MM.1S (cell line): Measurements from ENCODE around the gene WIPF3.
"Not testable (repeated sequence)": the region's sequence is repeated elsewhere in the genome, so short reads cannot be mapped to it uniquely, and the experiment has no call there.

ENCODE experiments used
- DNase-seq: peaks from one replicate; pipeline ENCODE4 v3.0.0-alpha.2; 2015
- H2AFZ ChIP-seq: fragments of 300-600 bp; sonication (generic); 2 replicates; pipeline ENCODE4 v1.6.0; 2016; ENCODE audit warnings: antibody characterized with exemption, low read length
- H3F3A ChIP-seq: fragments of 300-600 bp; sonication (generic); 2 replicates; pipeline ENCODE4 v1.6.1; 2016; ENCODE audit warnings: mild to moderate bottlenecking, antibody characterized with exemption, low read length, moderate library complexity, mixed read lengths; ENCODE audit not compliant: insufficient read depth
- H3K27ac ChIP-seq: fragments of 300-600 bp; sonication (generic); 2 replicates; pipeline ENCODE4 v1.5.1; 2016; ENCODE audit warnings: mild to moderate bottlenecking, low read length
- H3K27me3 ChIP-seq: fragments of 300-600 bp; sonication (generic); replicated peaks from 2 replicates; pipeline ENCODE4 v1.6.0; 2016; ENCODE audit warnings: low read length; ENCODE audit not compliant: insufficient read depth
- H3K36me3 ChIP-seq: fragments of 300-600 bp; sonication (generic); replicated peaks from 2 replicates; pipeline ENCODE4 v1.6.1; 2016; ENCODE audit warnings: mild to moderate bottlenecking, low read length, mixed read lengths; ENCODE audit not compliant: insufficient read depth
- H3K4me1 ChIP-seq: fragments of 300-600 bp; sonication (generic); 2 replicates; pipeline ENCODE4 v1.6.1; 2016; ENCODE audit warnings: low read length, mixed read lengths
- H3K4me2 ChIP-seq: fragments of 300-600 bp; sonication (generic); 2 replicates; pipeline ENCODE4 v1.6.0; 2016; ENCODE audit warnings: low read depth, low read length
- H3K4me3 ChIP-seq: fragments of 300-600 bp; sonication (generic); 2 replicates; pipeline ENCODE4 v1.5.1; 2016; ENCODE audit warnings: low read length, mixed read lengths
- H3K79me2 ChIP-seq: fragments of 300-600 bp; sonication (generic); 2 replicates; pipeline ENCODE4 v1.6.1; 2016; ENCODE audit warnings: mixed run types, low read length, mixed read lengths
- H3K9ac ChIP-seq: fragments of 300-600 bp; sonication (generic); 2 replicates; pipeline ENCODE4 v1.6.1; 2016; ENCODE audit warnings: low read length, mixed read lengths
- H3K9me2 ChIP-seq: fragments of 300-600 bp; sonication (generic); replicated peaks from 2 replicates; pipeline ENCODE4 v1.6.1; 2016; ENCODE audit warnings: mild to moderate bottlenecking, low read length, mixed read lengths; ENCODE audit not compliant: insufficient read depth
- H3K9me3 ChIP-seq: fragments of 300-600 bp; sonication (generic); replicated peaks from 2 replicates; pipeline ENCODE4 v1.6.1; 2016; ENCODE audit warnings: mild to moderate bottlenecking, low read length, mixed read lengths; ENCODE audit not compliant: insufficient read depth
- H4K20me1 ChIP-seq: fragments of 300-600 bp; sonication (generic); 2 replicates; pipeline ENCODE4 v1.6.1; 2016; ENCODE audit warnings: mild to moderate bottlenecking, low read length, moderate library complexity, mixed read lengths; ENCODE audit not compliant: insufficient read depth
- EZH2 ChIP-seq: fragments of 300-600 bp; sonication (generic); optimal IDR thresholded peaks from 2 replicates; pipeline ENCODE3; 2017; ENCODE audit warnings: low read depth, mild to moderate bottlenecking, antibody characterized with exemption, low read length, mixed read lengths
- EZH2phosphoT487 ChIP-seq: fragments of 300-600 bp; sonication (generic); IDR thresholded peaks from 2 replicates; pipeline ENCODE4 v1.6.1; 2018; ENCODE audit warnings: antibody characterized with exemption, low read length
- TF ChIP-seq, protein P1 (sequence below): fragments of 300-600 bp; sonication (generic); IDR thresholded peaks from 2 replicates; pipeline ENCODE4 v1.5.1; 2016; ENCODE audit warnings: antibody characterized with exemption, low read length, mixed read lengths

WIPF3 gene

DNA sequence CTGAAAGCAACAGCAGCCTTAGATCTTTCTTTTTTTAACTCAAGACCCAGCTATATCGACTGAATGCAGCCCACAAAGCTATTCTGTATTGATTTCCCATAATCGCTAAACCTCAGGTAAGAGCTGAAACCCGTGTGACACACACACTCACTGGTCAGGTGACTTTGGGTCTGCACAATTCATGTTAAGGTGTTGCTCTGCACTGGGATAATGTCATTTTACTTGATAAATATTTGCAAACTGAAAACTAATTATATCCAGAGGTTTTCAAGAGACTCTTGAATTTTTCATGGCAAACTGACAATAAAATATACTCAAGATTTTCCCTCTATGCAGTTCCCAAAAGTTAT is 150.2 kb downstream of the WIPF3 start:
- no peak overlapping the region for H3K27ac ChIP-seq
- no peaks in the 10 kb centered on the region for H3K9me3 ChIP-seq
- no peak for TF ChIP-seq EZH2
- TF ChIP-seq, protein P1, sequence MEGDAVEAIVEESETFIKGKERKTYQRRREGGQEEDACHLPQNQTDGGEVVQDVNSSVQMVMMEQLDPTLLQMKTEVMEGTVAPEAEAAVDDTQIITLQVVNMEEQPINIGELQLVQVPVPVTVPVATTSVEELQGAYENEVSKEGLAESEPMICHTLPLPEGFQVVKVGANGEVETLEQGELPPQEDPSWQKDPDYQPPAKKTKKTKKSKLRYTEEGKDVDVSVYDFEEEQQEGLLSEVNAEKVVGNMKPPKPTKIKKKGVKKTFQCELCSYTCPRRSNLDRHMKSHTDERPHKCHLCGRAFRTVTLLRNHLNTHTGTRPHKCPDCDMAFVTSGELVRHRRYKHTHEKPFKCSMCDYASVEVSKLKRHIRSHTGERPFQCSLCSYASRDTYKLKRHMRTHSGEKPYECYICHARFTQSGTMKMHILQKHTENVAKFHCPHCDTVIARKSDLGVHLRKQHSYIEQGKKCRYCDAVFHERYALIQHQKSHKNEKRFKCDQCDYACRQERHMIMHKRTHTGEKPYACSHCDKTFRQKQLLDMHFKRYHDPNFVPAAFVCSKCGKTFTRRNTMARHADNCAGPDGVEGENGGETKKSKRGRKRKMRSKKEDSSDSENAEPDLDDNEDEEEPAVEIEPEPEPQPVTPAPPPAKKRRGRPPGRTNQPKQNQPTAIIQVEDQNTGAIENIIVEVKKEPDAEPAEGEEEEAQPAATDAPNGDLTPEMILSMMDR = no peak
- no peak for TF ChIP-seq EZH2phosphoT487
- no peak overlapping the region for H3K9ac ChIP-seq
- DNase-seq = no peak
- H3K9me2 ChIP-seq = no peaks in the 10 kb centered on the region
- H3K79me2 ChIP-seq = no peaks in the 10 kb centered on the region
- H4K20me1 ChIP-seq = no peaks in the 10 kb centered on the region
- no peaks in the 10 kb centered on the region for H3K36me3 ChIP-seq
- no peaks in the 10 kb centered on the region for H3K4me1 ChIP-seq
- no peaks in the 10 kb centered on the region for H3K27me3 ChIP-seq
- no peak overlapping the region for H3K4me2 ChIP-seq
- H3K4me3 ChIP-seq = no peak overlapping the region
- no peaks in the 10 kb centered on the region for H3F3A ChIP-seq
- H2AFZ ChIP-seq = no peak overlapping the region

DNA sequence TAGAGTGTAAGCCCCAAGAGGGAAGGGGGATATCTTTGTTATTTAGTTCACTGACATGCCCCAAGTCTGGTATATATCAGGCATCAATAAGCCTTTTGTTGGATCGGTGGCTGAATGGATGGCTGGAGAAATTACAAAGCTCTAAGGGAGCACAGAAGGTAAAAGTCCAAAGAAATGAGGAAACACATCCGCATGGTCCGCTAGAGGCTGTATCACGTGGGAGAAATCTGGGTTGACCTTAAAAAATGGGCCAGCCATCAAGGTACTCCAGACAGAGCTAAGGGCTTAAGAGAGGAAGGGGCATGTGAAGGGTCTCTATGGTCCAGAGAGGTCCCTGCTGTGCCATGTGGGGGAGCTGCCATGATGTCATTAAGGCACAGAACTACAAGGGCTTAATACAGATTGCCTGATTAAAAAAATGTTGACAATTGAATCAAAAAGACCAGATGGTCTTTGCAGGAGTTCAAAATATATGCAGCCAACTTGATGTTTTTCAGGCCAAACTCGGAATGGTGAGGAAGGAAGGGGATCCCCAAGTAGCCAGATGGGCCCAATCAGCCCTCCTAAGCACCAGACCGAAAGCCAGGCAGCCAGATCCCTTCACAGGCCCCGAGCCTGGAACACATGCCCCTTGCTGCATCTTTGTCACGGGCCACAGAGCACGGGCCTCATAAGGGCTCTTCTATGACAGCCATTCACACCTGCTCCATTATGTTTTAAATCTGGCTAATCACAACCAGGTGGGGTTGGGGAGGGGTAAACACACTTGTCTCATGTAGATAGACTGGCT is 151.4 kb downstream of the WIPF3 start:
- DNase-seq = no peak
- H2AFZ ChIP-seq = no peak overlapping the region
- no peak overlapping the region for H3K4me3 ChIP-seq
- H3K4me1 ChIP-seq = no peaks in the 10 kb centered on the region
- H3K9me3 ChIP-seq = no peaks in the 10 kb centered on the region
- no peak overlapping the region for H3K4me2 ChIP-seq
- H3K36me3 ChIP-seq = no peaks in the 10 kb centered on the region
- H4K20me1 ChIP-seq = no peaks in the 10 kb centered on the region
- H3F3A ChIP-seq = no peaks in the 10 kb centered on the region
- TF ChIP-seq EZH2phosphoT487 (no peak), EZH2 (no peak)
- TF ChIP-seq, protein P1 = no peak
- no peak overlapping the region for H3K9ac ChIP-seq
- H3K9me2 ChIP-seq = no peaks in the 10 kb centered on the region
- H3K27ac ChIP-seq = no peak overlapping the region
- H3K27me3 ChIP-seq = no peaks in the 10 kb centered on the region
- no peaks in the 10 kb centered on the region for H3K79me2 ChIP-seq

- H3F3A ChIP-seq = no peaks in the 10 kb centered on the region
- H3K9me2 ChIP-seq = no peaks in the 10 kb centered on the region
- H3K27me3 ChIP-seq = no peaks in the 10 kb centered on the region
- H3K4me1 ChIP-seq = no peaks in the 10 kb centered on the region
- no peak overlapping the region for H3K9ac ChIP-seq
- no peak for DNase-seq
- H3K4me3 ChIP-seq = no peak overlapping the region
- no peaks in the 10 kb centered on the region for H3K79me2 ChIP-seq
- H3K9me3 ChIP-seq = no peaks in the 10 kb centered on the region
- TF ChIP-seq EZH2 (no peak), EZH2phosphoT487 (no peak)
- TF ChIP-seq, protein P1 = no peak
- no peak overlapping the region for H3K4me2 ChIP-seq
- no peaks in the 10 kb centered on the region for H3K36me3 ChIP-seq
- no peaks in the 10 kb centered on the region for H4K20me1 ChIP-seq
- no peak overlapping the region for H3K27ac ChIP-seq
- no peak overlapping the region for H2AFZ ChIP-seq
Observed at GRCh38 chr7:29958667-29959358, 152.5 kb downstream of the WIPF3 start.

- not testable (repeated sequence) for H3K27ac ChIP-seq, H3K4me2 ChIP-seq, H3K9me3 ChIP-seq, H2AFZ ChIP-seq, H3K36me3 ChIP-seq, H3K4me1 ChIP-seq, H3K79me2 ChIP-seq, H3K4me3 ChIP-seq, H3F3A ChIP-seq, H3K9ac ChIP-seq, H4K20me1 ChIP-seq, H3K9me2 ChIP-seq, DNase-seq, H3K27me3 ChIP-seq
Observed at GRCh38 chr7:29961611-29962010, 155.3 kb downstream of the WIPF3 start.
